Loucy (cell line): ENCODE measurements around the gene CST9.

ENCODE experiments used
- H2AFZ ChIP-seq: fragments of 200-600 bp; sonication (generic); 2 replicates; pipeline ENCODE4 v1.6.0; 2016; ENCODE audit warnings: antibody characterized with exemption, mild to moderate bottlenecking, low read length, moderate library complexity
- H3F3A ChIP-seq: fragments of 200-600 bp; 2 replicates; pipeline ENCODE4 v1.6.0; 2016; ENCODE audit warnings: antibody characterized with exemption, low read depth, mild to moderate bottlenecking
- H3K27me3 ChIP-seq: fragments of 200-600 bp; sonication (generic); 2 replicates; pipeline ENCODE4 v1.6.1; 2014; ENCODE audit warnings: low read length, mild to moderate bottlenecking; ENCODE audit not compliant: insufficient read depth, poor library complexity, severe bottlenecking
- H3K36me3 ChIP-seq: fragments of 200-600 bp; sonication (generic); 2 replicates; pipeline ENCODE4 v1.6.1; 2016; ENCODE audit warnings: low read length; ENCODE audit not compliant: insufficient read depth
- H3K4me1 ChIP-seq: fragments of 200-600 bp; sonication (generic); 2 replicates; pipeline ENCODE4 v1.5.1; 2014; ENCODE audit warnings: low read length, mild to moderate bottlenecking; ENCODE audit not compliant: insufficient read depth, poor library complexity, severe bottlenecking
- H3K4me2 ChIP-seq: fragments of 200-600 bp; sonication (generic); 2 replicates; pipeline ENCODE4 v1.6.0; 2014; ENCODE audit warnings: antibody characterized with exemption, low read length, low read depth, mild to moderate bottlenecking; ENCODE audit not compliant: poor library complexity, severe bottlenecking
- H3K4me3 ChIP-seq: fragments of 200-600 bp; sonication (generic); 2 replicates; pipeline ENCODE4 v1.5.1; 2014; ENCODE audit warnings: low read length, mild to moderate bottlenecking, mixed read lengths; ENCODE audit not compliant: poor library complexity, severe bottlenecking
- H3K79me2 ChIP-seq: fragments of 200-600 bp; sonication (generic); 2 replicates; pipeline ENCODE4 v1.6.1; 2014; ENCODE audit warnings: low read length; ENCODE audit not compliant: insufficient read depth
- H3K9ac ChIP-seq: fragments of 200-600 bp; sonication (generic); 2 replicates; pipeline ENCODE4 v1.6.0; 2014; ENCODE audit warnings: mild to moderate bottlenecking, low read depth, low read length, moderate library complexity; ENCODE audit not compliant: poor library complexity, severe bottlenecking
- H3K9me2 ChIP-seq: fragments of 200-600 bp; sonication (generic); replicated peaks from 2 replicates; pipeline ENCODE4 v1.6.1; 2016; ENCODE audit warnings: low read depth, low read length, mixed read lengths
- H3K9me3 ChIP-seq: fragments of 200-600 bp; sonication (generic); 2 replicates; pipeline ENCODE4 v1.6.1; 2014; ENCODE audit warnings: mild to moderate bottlenecking, antibody characterized with exemption, low read length, low read depth; ENCODE audit not compliant: insufficient read depth
- H4K20me1 ChIP-seq: fragments of 200-600 bp; sonication (generic); 2 replicates; pipeline ENCODE4 v1.6.0; 2014; ENCODE audit warnings: antibody characterized with exemption, low read length, mild to moderate bottlenecking; ENCODE audit not compliant: insufficient read depth, poor library complexity, severe bottlenecking
- EZH2phosphoT487 ChIP-seq: fragments of 200-600 bp; IDR thresholded peaks from 2 replicates; pipeline ENCODE4 v1.6.1; 2018; ENCODE audit warnings: antibody characterized with exemption, mild to moderate bottlenecking, moderate library complexity, borderline replicate concordance
- TF ChIP-seq, protein P1 (sequence below): fragments of 200-600 bp; sonication (generic); conservative IDR thresholded peaks from 2 replicates; pipeline ENCODE4 v1.5.1; 2014; ENCODE audit warnings: mild to moderate bottlenecking, antibody characterized with exemption, low read length

Gene CST9

DNA sequence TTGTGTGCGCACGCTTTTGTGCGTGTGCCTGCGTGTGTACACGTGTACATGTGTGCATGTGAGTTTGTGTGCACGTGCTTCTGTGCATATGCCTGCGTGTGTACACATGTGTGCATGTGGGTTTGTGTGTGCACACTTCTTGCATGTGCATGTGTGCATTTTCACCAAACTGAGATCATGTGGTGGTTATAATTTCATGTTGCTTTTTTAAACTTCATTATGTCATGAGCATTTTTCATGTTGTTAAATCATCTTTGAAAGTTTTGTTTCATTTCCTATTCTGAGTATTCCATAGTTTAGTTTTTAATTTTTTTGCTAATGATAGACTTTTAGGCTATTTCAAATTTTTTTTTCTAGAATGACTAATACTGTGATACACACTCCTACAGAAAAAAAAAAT, 38.4 kb upstream of the CST9 start:
- Histone ChIP-seq H3K36me3 (no peaks in the 10 kb centered on the region), H3K79me2 (no peaks in the 10 kb centered on the region), H3K4me3 (no peak overlapping the region), H3F3A (no peaks in the 10 kb centered on the region), H3K4me2 (no peak overlapping the region), H2AFZ (no peak overlapping the region), H3K9ac (no peak overlapping the region), H3K4me1 (peaks cover 7% of the 10 kb centered on the region), H3K27me3 (no peaks in the 10 kb centered on the region), H4K20me1 (no peaks in the 10 kb centered on the region), H3K9me3 (no peaks in the 10 kb centered on the region), H3K9me2 (no peaks in the 10 kb centered on the region)
- TF ChIP-seq, protein P1, sequence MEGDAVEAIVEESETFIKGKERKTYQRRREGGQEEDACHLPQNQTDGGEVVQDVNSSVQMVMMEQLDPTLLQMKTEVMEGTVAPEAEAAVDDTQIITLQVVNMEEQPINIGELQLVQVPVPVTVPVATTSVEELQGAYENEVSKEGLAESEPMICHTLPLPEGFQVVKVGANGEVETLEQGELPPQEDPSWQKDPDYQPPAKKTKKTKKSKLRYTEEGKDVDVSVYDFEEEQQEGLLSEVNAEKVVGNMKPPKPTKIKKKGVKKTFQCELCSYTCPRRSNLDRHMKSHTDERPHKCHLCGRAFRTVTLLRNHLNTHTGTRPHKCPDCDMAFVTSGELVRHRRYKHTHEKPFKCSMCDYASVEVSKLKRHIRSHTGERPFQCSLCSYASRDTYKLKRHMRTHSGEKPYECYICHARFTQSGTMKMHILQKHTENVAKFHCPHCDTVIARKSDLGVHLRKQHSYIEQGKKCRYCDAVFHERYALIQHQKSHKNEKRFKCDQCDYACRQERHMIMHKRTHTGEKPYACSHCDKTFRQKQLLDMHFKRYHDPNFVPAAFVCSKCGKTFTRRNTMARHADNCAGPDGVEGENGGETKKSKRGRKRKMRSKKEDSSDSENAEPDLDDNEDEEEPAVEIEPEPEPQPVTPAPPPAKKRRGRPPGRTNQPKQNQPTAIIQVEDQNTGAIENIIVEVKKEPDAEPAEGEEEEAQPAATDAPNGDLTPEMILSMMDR, result no peak
- TF ChIP-seq EZH2phosphoT487, result no peak

- H3F3A ChIP-seq, result no peaks in the 10 kb centered on the region
Measured at GRCh38 chr20:23643659-23644058, 37.9 kb upstream of the CST9 start.

GRCh38 chr20:23641936-23642751, 36.4 kb upstream of the CST9 start:
- no peaks in the 10 kb centered on the region for H3K9me2 ChIP-seq
- no peaks in the 10 kb centered on the region for H3K9me3 ChIP-seq
- H3K4me3 ChIP-seq, result no peak overlapping the region
- TF ChIP-seq EZH2phosphoT487, result no peak
- TF ChIP-seq, protein P1, result no peak
- H3F3A ChIP-seq, result no peaks in the 10 kb centered on the region
- no peaks in the 10 kb centered on the region for H4K20me1 ChIP-seq
- no peaks in the 10 kb centered on the region for H3K36me3 ChIP-seq
- no peak overlapping the region for H3K9ac ChIP-seq
- H2AFZ ChIP-seq, result no peak overlapping the region
- no peaks in the 10 kb centered on the region for H3K27me3 ChIP-seq
- H3K4me2 ChIP-seq, result no peak overlapping the region
- H3K79me2 ChIP-seq, result no peaks in the 10 kb centered on the region; the same call in 1 of the 2 replicates
- H3K4me1 ChIP-seq, result peaks cover 15% of the 10 kb centered on the region

More at GRCh38 chr20:23643659-23644058, 37.9 kb upstream of the CST9 start:
- no peaks in the 10 kb centered on the region for H3K9me2 ChIP-seq
- H3K4me2 ChIP-seq, result no peak overlapping the region
- no peaks in the 10 kb centered on the region for H3K36me3 ChIP-seq
- no peak for TF ChIP-seq EZH2phosphoT487
- TF ChIP-seq, protein P1, result no peak
- H3K9me3 ChIP-seq, result no peaks in the 10 kb centered on the region
- no peaks in the 10 kb centered on the region for H3K79me2 ChIP-seq
- no peak overlapping the region for H3K4me3 ChIP-seq
- H3K4me1 ChIP-seq, result peaks cover 7% of the 10 kb centered on the region
- no peaks in the 10 kb centered on the region for H3K27me3 ChIP-seq
- H4K20me1 ChIP-seq, result no peaks in the 10 kb centered on the region
- no peak overlapping the region for H2AFZ ChIP-seq
- H3K9ac ChIP-seq, result no peak overlapping the region
